Measurements from ENCODE around the gene C1QTNF9.
"Not testable (repeated sequence)": the region's sequence is repeated elsewhere in the genome, so short reads cannot be mapped to it uniquely, and the experiment has no call there.

The C1QTNF9 gene

DNA sequence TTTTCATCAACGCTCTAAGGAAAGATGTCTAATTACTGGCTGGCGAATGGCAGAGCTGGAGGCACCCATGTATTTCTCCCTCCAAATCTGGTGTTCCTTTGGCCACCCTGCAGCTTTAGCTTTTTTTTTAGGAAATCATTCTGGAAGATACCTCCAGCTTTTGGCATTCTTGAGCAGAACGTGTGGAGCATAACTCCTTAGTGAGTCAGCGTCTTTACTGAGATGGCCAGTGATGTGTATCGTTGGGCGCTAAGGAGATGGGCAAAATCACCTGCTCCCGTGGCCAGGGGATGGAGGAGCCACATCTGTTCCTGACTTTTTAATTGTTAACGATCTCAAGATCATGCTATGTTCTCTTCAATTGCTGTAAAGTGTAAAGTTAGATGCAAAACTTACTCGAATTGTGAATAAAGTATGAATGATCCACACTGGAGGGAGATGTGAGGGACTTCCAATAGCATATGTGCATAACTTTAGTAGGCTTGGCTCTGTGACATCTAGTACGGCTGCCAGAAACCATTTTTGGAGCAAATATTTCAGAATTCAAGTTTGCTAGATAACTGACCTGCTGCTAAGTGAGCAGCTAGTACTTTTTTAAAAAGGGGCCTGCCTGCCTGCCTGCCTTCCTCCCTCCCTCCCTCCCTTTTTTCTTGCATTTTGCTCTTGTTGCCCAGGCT, 24.4 kb upstream of the C1QTNF9 start:
- DNase-seq, result no peak

DNA sequence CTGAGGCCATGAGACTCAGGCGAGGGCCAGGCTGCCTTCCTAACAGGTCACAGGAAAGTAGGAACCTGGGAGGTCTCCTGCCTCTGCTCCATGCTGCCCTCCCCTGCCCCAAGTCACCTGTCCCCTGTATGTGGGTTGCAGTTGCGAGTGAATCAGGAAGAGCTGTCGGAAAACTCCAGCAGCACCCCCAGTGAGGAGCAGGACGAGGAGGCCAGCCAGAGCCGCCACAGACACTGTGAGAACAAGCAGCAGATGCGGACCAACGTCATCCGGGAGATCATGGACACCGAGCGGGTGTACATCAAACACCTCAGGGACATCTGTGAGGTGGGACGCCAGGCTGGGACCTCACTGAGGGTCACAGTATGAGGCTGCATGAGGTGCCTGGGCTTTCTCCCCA, 22.8 kb upstream of the C1QTNF9 start:
- no peak for DNase-seq

DNA sequence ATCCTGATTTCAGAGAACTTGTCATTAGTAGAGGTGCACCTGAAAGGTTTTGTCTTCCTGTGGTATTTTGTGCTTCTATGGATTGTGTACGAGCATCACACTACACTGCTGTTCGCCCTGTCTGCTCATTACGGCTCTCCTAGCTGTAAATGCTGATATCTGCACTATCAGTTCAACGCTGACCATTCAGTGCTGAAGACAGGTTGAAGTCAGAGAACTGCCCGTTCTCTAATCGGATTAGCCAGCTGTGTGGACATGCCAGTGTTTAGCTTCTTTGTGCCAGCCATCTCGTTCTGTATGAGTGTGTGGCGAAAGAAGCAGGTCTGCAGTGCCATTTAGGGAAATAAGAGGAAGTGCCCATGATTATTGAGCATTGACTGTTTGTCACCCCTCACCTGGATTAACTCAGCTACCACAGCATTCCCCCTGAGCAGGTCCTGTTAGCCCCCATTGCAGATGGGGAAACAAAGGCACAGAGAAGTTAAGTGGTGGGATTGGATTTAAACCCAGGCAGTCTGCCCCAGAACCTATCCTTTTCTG, 21.6 kb upstream of the C1QTNF9 start:
- DNase-seq, result no peak

DNA sequence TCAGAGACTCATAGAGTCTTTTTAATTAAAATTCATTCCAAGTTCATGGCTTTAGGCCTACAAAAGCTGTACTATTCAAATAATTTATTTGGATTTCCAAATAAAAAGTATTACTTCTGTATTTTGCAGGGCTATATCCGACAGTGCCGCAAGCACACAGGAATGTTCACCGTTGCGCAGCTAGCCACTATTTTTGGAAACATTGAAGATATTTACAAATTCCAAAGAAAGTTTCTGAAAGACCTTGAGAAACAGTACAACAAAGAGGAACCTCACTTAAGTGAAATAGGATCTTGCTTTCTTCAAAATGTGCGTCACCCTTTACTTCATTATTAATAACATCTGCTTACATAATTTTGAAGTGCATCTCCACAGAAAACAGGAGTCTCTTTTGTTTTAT, 20.5 kb upstream of the C1QTNF9 start:
- DNase-seq, result no peak

DNA sequence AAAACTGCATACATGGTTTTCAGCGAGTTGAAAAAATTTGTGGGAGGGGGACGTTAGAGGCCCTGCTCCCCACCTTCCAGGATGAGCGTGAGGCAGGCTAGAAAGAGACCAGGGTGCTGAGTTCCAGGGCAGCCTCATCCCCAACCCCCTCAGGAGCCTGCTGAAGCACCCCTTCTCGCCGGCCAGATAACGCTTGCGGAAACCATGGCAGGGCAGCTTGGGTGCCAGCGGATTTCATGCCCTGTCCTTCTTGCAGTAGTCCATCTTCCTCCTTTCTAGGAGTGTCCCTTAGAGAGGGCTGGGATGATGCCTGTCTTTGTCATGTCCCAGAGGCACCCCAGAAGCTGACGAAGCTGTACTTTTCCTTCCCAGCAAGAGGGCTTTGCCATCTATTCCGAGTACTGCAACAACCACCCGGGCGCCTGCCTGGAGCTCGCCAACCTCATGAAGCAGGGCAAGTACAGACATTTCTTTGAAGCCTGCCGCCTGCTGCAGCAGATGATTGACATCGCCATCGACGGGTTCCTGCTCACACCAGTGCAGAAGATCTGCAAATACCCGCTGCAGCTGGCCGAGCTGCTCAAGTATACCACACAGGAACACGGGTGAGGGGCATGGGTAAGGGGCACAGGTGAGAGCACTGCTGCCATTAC, 19.0 kb upstream of the C1QTNF9 start:
- DNase-seq, result no peak

DNA sequence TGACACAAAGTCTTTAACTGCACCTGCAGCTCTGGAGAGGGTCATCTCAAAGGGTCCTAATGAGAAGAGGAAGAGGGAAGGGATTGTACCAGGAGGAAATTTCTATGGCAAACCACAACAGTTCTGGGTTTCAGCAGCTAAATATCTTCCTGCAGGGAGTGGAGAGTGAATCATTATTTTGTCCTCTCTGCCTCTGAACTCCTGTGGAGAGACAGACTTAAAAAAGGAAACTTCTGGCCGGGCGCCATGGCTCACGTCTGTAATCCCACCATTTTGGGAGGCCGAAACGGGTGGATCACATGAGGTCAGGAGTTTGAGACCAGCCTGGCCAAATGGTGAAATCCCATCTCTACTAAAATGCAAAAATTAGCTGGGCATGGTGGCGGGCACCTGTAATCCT, 16.9 kb upstream of the C1QTNF9 start:
- DNase-seq, result no peak

DNA sequence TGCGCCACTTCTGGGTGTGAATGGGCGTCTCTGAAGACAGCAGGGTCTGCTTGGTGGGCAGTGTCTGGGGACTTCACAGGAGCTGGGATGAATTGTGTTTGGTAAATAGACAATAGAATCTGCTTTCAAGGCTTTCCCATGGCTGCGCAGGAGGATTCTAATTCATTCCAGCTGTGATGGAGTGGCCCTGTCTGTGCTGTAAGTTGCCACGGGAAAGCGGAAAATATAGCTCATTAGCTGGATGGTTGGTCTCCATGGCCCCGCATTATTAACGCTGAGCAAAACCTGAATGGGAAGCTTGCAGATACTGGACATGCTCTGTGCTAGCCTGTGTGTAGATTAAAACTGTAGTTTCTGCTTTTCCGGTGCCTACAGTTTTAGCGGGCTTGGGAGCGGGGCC, 15.6 kb upstream of the C1QTNF9 start:
- no peak for DNase-seq

DNA sequence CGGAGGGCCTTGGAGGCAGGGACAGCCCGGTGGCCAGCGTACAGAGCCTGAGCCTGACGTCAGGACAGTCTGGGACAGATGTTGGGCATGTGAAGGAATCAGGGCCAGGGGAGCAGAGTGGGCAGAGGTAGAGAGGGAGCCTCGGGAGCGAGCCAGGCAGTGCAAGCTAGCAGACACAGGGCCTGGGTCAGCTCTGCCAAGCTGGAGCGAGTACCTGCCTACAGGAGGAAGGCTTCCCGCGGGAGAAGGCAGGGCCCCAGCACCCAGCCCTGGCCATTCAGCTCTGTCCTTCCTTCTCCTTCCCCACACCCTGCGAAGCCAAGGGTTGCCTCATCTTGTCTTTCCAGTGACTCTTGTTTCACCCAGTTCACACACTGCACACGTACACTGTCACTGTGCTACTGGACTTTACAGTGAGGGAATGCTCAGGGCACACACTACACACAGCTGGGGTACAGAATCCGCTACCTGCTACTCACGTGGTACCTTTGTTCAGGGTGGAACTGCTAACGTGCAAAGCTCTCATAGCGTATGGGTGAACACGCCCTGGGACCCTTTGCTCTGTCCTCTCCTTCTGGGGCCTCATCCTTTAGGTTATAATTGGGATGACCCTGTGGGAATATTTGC, 9.8 kb upstream of the C1QTNF9 start:
- DNase-seq, result no peak

DNA sequence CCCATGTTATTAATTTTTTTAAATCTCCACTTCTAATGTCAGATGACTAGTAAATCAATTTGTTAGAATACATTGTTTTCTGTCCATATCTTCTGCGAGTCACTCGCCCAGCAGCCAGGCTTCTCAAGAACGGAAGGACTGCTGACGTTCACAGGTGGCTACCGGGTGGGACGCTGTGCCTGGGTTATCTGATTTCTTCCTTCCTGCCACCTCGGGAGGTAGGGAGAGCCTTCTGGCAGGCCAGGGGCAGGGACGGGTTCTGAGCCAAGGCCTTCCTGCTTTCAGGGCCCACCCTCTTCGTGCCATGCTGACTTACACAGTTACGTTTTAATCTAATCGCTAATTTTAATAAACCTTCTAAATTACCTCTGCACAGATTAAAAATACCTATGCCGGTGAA, 7.9 kb upstream of the C1QTNF9 start:
- no peak for DNase-seq

DNA sequence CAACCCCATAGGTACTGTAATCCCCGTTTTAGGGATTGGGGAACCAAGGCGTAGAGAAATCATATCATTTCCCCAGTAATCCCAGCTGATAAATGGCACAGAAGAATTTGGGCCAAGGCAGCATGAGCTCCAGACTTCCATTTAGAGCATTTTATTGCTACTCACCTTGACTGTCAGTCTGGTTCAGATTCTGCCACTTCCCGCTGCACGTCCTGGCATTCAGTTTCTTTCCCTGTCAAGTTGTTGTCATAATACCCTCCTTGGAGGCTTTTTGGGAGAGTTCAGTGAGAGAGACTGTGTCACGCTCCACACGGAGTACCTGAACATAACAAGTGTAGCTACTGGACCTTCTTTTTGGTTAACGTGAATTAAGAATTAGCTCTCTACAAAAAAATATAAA, 7.5 kb upstream of the C1QTNF9 start:
- no peak for DNase-seq

DNA sequence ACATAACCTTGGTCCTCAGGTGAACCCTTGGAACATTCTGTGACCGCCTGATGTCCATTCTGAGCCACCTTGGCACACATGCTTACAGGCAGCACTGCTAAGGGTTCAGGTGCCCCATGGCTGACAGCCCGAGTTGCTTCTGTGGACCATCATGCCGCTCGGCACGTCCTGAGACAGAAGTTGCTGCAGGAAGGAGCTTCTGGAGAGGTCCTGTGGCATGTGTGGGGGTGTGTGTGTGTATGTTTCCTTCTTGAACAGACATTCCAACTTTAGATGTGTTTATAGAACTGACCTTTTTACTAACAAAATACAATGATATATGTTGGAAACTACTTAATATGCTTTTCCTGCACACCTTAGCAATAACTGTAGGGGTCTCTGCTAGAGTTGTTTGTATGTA, 4.8 kb upstream of the C1QTNF9 start:
- no peak for DNase-seq

DNA sequence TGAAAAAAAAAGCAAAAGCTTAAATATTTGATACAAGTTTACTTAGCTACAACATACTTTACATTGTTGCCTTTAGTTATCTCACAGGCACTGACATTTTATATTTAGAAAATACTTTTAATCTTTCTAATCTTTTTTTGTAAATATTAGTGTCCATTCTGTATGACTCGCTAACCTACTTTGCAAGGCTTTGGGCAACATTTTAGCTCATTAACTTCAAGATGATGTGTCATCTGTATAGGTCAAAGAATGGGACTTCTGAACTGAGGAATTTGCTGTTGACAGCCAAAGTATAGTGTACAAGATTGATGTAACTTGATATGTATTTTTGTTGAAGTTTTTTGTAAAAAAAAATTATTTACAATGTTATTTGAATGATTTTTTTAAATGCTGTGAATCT, 2.7 kb upstream of the C1QTNF9 start:
- no peak for DNase-seq

DNA sequence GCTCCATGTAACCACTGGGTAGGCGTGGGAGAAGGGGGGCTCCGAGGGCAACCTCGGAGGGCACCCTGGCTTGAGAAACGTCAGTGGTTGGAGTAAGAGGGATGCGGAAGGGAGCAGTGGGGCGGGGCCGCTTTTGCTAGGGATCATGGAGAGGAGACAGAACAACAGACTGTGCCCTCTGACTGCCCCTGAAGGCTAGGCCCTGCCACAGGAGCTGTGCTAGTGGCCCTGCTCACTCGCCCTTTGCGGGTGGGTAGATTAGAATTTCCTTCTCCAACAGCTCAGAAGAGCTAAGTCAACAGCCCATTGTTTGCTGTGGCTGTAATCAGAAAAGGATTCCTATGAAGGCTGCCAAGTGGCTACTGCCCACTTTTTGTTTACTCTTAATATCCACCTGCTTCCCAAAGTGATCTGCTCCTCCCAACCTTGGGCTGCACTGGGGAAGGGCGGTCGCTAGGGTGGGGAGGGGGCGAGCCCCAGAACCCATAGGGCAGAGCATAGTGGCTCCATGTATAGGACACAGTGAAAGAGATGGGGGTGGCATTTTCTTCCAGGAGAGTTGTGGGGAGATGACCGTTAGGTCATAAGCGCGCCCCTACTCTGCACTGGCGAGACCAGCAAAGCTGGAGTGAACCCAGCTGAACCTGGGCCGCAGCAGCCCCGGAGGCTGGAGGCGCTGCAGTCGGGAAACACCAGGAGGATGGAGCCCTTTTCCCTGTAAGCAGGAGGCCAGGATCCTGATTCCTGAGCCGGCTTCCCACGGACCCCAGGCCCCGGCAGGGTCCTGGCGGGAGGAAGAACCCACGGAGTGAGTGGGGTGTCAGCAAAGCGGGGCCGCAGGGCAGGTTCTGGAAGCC, 1.9 kb upstream of the C1QTNF9 start:
- DNase-seq, result no peak

DNA sequence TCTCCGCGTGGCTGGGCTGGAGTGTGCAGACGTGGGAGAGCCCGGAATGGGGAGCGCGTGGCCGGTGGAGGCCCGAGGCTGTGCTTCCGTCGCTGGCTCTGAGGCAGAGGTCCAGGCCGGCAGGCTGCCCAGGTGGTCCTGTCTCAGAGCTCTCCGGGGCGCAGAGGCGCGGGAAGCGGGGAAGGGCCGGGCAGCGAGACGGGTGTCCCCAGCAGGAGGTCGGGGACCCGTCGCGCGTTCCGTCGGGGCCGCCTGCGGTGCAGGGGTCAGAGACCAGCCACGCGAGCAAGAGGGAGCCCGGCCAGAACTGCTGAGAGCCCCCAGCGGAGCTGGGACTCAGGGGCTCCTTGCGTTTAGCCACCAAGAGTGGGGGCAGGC, 1.3 kb upstream of the C1QTNF9 start:
- DNase-seq, result no peak

DNA sequence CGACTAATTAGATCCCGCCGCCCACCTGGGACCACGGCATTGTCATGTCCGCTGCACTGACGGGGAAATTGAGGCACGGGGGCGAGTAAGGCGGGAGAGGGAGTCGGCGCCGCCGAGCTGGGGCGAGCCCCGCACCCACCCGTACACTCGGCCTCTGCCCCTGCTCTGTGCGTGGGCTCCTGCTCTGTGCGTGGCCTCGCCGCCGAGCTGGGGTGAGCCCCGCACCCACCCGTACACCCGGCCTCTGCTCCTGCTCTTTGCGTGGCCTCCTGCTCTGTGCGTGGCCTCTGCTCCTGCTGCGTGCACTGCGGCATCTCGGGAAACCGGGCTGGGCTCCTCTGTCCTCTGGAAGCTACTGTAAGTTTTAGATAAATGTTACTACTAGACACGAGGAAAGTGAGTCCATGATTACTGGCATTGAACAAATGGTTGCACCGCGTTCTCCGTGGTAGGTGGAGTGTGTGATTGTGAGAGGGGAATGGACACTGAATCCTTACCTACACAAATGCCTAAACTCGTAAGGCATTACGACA, 826 bp upstream of the C1QTNF9 start:
- no peak for DNase-seq

DNA sequence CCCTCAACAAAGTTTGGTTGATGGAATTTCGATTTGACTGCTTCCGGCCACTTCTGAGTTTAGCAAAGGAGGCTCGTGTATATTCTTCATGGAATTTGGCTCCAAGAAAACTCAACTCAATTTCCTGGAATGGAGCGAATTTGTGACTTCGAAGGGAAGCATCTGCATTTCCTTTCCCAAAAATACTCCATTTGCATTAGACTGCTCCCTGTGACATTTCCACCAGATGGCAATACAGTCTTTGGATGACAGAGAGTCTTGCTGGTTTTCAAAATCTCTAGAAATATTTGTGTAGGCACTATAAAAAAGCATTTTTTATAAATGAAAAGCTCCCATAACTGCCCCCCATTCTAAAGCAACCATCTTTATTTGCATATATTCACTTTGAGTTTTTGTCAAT, 4.1 kb downstream of the C1QTNF9 start:
- no peak for DNase-seq

DNA sequence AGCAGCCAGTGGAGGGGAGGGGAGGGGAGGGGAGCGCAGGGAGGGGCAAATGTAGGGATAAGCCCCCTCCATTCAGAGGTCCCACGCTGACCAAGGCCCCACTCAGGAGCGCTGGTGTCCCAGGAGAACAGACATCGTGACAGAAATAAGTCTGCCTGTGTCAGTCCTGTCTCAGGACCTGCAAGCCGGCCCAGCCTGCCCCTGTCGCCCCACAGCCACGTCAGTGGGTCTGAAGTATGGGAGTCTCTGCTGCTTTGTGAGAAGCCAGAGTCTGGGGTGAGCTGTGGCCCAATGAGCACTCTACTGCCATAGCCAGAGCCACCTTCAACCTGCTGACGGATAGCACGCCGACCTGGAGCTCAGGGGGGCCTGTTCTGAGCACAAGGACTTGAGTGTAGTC, 8.5 kb downstream of the C1QTNF9 start:
- DNase-seq, result not testable (repeated sequence)

DNA sequence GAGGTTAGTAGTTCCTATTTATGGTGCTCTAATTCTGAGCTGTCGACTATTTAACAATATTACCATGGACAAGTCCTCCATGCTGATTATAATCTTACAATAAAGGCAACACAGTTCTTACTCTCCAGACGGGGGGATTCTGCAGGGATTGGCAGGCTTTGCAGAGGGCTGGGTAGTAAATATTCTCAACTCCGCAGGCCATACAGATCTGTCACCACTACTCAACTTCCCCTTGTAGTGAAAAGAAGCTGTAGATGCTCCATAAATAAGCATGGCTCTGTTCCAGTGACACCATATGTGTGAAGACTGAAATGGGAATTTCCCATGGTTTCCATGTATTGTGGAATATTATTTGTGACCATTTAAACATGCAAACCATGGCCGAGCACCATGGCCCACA, 9.5 kb downstream of the C1QTNF9 start:
- not testable (repeated sequence) for DNase-seq

DNA sequence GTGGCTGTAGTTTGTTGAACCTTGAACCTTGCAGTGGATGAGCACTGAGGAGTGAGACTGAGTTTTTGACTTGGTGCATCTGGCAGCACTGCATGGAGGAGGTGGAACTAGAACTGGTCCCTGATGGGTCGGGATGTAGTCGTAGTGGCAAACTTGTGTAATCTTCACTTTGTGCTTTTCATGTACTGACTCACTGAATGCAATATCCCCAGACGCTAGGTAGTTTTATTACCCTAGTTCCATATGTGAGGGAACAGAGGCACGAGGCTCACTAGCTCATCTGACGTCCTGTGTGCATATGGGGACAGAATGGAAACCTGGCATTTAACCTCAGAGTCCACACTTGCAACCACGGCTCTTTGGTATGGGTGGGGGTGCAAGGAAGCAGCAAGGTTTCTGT, 10.3 kb downstream of the C1QTNF9 start:
- not testable (repeated sequence) for DNase-seq

DNA sequence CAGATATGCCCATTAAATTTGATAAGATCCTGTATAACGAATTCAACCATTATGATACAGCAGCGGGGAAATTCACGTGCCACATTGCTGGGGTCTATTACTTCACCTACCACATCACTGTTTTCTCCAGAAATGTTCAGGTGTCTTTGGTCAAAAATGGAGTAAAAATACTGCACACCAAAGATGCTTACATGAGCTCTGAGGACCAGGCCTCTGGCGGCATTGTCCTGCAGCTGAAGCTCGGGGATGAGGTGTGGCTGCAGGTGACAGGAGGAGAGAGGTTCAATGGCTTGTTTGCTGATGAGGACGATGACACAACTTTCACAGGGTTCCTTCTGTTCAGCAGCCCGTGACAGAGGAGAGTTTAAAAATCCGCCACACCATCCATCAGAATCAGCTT, 12.0 kb downstream of the C1QTNF9 start:
- DNase-seq, result not testable (repeated sequence)

DNA sequence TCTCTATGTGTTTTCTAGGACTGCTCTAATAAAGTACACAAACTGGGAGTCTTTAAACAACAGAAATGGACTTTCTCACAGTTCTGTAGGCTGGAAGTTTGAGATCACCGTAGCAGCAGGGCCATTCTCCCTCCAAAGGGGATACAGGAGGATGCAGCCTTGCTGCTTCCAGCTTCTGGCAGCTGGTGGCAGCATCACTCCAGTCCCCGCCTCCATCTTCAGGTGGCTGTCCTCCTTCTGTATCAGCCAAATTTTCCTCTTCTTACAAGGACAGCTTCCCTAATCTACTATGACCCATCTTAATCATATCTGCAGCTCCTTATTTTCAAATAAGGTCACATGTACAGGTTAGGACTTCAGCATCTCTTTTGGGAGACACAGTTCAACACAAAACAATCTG, 13.1 kb downstream of the C1QTNF9 start:
- DNase-seq, result not testable (repeated sequence)

DNA sequence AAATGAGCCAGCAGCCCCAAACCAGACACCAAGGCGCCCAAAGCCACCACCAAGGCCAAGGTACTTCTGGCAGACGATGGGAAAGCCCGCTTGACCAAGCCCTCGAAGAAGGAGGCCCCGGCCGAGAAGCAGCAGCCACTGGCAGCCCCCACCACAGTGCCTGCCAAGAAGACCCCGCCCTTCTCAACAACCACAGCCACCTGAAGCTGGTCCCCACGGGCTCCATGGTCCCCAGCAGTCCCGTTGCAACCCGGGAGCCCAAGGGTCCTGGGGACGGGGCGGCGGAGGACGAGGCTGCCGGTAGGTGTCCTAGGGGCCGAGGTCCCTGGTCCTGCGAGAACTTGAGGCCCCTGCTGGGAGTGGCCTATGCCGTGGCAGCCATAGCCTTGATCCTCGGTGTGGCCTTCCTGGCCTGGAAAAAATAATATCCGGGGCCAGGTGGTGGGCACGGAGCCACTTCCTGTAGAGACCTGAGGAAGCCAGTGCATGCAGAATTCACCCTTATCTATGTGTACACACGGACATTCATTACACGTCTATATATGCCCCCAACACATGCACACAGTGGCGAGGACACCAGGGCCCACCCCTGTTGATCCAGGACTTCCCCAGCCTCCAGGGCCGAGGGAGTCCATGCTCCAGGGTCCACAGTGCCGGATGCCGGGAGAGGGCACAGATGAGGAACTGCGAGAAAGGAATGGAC, 13.8 kb downstream of the C1QTNF9 start:
- DNase-seq, result no peak

DNA sequence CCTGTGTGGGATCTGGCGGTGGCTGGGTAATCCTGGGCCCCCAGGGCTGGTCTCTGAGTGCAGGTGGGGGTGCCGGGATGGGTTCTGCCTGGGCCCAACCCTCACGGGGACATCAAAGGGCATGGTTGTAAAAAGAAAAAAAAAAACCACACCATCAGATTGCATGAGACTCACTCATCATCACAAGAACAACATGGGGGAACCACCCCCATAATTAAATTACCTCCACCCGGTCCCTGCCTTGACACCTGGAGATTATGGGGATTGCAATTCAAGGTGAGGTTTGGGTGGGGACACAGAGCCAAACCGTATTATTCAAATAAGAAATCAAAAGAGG, 14.3 kb downstream of the C1QTNF9 start:
- no peak for DNase-seq
